RPMI8226 (cell line): Measurements from ENCODE around the gene EFR3B.
"Not testable (repeated sequence)": the region's sequence is repeated elsewhere in the genome, so short reads cannot be mapped to it uniquely, and the experiment has no call there.

ENCODE experiments used
- DNase-seq: peaks from one replicate; pipeline ENCODE4 v3.0.0-alpha.2; 2015

The EFR3B gene

GRCh38 chr2:25073914-25074313 lies 32.0 kb downstream of the EFR3B start:
- DNase-seq, result no peak

GRCh38 chr2:25074826-25075225 lies 33.0 kb downstream of the EFR3B start:
- no peak for DNase-seq

- no peak for DNase-seq
Observed at GRCh38 chr2:25076749-25077148, 34.9 kb downstream of the EFR3B start.

- no peak for DNase-seq
Observed at GRCh38 chr2:25077789-25078169, 35.9 kb downstream of the EFR3B start.

- peak; percentile 67 for DNase-seq
Observed at GRCh38 chr2:25078170-25079049, 36.5 kb downstream of the EFR3B start.

GRCh38 chr2:25079050-25079635 lies 37.3 kb downstream of the EFR3B start:
- no peak for DNase-seq

- no peak for DNase-seq
Observed at GRCh38 chr2:25081237-25081790, 39.4 kb downstream of the EFR3B start.

GRCh38 chr2:25082002-25082622 lies 40.2 kb downstream of the EFR3B start:
- DNase-seq, result no peak

- DNase-seq, result no peak
Observed at GRCh38 chr2:25085761-25086560, 44.1 kb downstream of the EFR3B start.

GRCh38 chr2:25088817-25089516 lies 47.1 kb downstream of the EFR3B start:
- DNase-seq, result peak; percentile 42

- DNase-seq, result no peak
Observed at GRCh38 chr2:25089605-25090315, 47.9 kb downstream of the EFR3B start.

GRCh38 chr2:25090801-25091200 lies 48.9 kb downstream of the EFR3B start:
- peak; percentile 14 for DNase-seq

GRCh38 chr2:25091265-25091664 lies 49.4 kb downstream of the EFR3B start:
- no peak for DNase-seq

- DNase-seq, result no peak
Observed at GRCh38 chr2:25098056-25098455, 56.2 kb downstream of the EFR3B start.

GRCh38 chr2:25098670-25099486 lies 57.0 kb downstream of the EFR3B start:
- no peak for DNase-seq

GRCh38 chr2:25102352-25102751 lies 60.5 kb downstream of the EFR3B start:
- DNase-seq, result not testable (repeated sequence)

- no peak for DNase-seq
Observed at GRCh38 chr2:25103287-25103871, 61.5 kb downstream of the EFR3B start.

- no peak for DNase-seq
Observed at GRCh38 chr2:25104736-25105135, 62.9 kb downstream of the EFR3B start.

- no peak for DNase-seq
Observed at GRCh38 chr2:25105336-25106085, 63.6 kb downstream of the EFR3B start.
